Mucosa of rectum (tissue), 2 donors: ENCODE measurements around the gene CYP4V2.
"Not testable (repeated sequence)": the region's sequence is repeated elsewhere in the genome, so short reads cannot be mapped to it uniquely, and the experiment has no call there.

Experiments
- H3K27ac ChIP-seq, 2 donors: one replicate each; pipeline ENCODE4 v1.7.0; 2013; ENCODE audit warnings: inconsistent platforms in 2 of 2, low read depth in 2 of 2, low read length in 2 of 2
- H3K27me3 ChIP-seq, 2 donors: one replicate each; pipeline ENCODE4 v1.7.0; 2013; ENCODE audit warnings: low read length in 2 of 2; ENCODE audit not compliant: control insufficient read depth in 2 of 2, insufficient read depth in 2 of 2
- H3K36me3 ChIP-seq, 2 donors: one replicate each; pipeline ENCODE4 v1.7.0; 2013; ENCODE audit warnings: low read length in 2 of 2; ENCODE audit not compliant: control insufficient read depth in 2 of 2, insufficient read depth in 2 of 2
- H3K4me1 ChIP-seq, 2 donors: one replicate each; pipeline ENCODE4 v1.7.0; 2013; ENCODE audit warnings: low read length in 2 of 2, mild to moderate bottlenecking in 1 of 2; ENCODE audit not compliant: control insufficient read depth in 2 of 2, insufficient read depth in 2 of 2
- H3K4me3 ChIP-seq, 2 donors: one replicate each; pipeline ENCODE4 v1.7.0; 2013; ENCODE audit warnings: low read length in 2 of 2
- H3K9ac ChIP-seq, 2 donors: one replicate each; pipeline ENCODE4 v1.7.0; 2013; ENCODE audit warnings: low read length in 2 of 2, low read depth in 1 of 2, mild to moderate bottlenecking in 1 of 2
- H3K9me3 ChIP-seq, 2 donors: one replicate each; pipeline ENCODE4 v1.7.0; 2013; ENCODE audit warnings: low read length in 2 of 2; ENCODE audit not compliant: control insufficient read depth in 2 of 2
- donor health status: healthy.
- donor health status: Normal muscosa, but diverticular disease.

Gene CYP4V2

GRCh38 chr4:186247062-186247752 lies 55.8 kb downstream of the CYP4V2 start:
- H3K27me3 ChIP-seq, H3K36me3 ChIP-seq, H3K9ac ChIP-seq, H3K27ac ChIP-seq, H3K4me1 ChIP-seq, H3K4me3 ChIP-seq, H3K9me3 ChIP-seq: not testable (repeated sequence)

DNA sequence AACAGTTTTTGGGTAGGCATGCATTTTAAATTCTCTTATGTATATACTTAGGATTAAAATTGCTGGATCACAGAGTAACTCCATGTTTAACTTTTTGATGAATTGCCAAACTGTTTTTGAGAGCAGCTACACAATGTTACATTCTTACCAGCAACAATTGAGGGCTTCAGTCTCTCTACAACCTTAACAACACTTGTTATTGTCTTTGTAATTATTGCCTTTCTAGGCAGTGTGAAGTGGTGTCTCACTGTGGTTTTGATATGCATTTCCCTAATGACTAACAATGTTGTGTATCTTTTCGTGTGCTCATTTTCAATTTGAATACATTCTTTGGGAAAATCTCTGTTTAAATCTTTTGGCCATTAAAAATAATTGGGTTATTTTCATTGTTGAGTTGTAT lies 57.3 kb downstream of the CYP4V2 start:
- H3K27ac ChIP-seq, result no peak overlapping the region
- H3K27me3 ChIP-seq, result no peaks in the 10 kb centered on the region
- H3K4me3 ChIP-seq, result no peak overlapping the region
- H3K36me3 ChIP-seq, result no peaks in the 10 kb centered on the region
- no peaks in the 10 kb centered on the region for H3K4me1 ChIP-seq
- H3K9me3 ChIP-seq, result no peaks in the 10 kb centered on the region
- H3K9ac ChIP-seq, result no peak overlapping the region

- Histone ChIP-seq H3K27ac (no peak overlapping the region), H3K9me3 (no peaks in the 10 kb centered on the region), H3K36me3 (no peaks in the 10 kb centered on the region), H3K27me3 (no peaks in the 10 kb centered on the region), H3K4me3 (no peak overlapping the region), H3K9ac (no peak overlapping the region), H3K4me1 (no peaks in the 10 kb centered on the region)
Measured at GRCh38 chr4:186249785-186250754, 58.7 kb downstream of the CYP4V2 start.

DNA sequence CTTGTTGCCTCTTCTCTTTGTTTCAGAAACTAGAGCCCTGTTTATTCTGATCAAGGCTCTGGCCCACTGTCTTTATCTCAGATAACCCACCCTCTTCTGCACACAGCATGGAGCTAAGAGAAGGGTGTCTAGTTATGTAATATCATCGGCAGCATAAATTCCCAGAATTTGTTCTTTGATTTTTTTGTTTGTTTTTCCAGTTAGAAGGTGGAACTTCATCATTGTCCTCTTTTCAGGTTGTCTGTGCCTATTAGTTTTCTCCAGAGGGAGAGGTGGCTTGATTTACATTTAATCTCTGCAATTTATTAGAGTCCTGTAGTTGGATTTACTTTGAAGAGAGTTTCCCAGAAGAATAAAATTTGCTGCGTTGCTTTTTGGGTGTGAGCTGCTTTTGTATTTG lies 59.4 kb downstream of the CYP4V2 start:
- Histone ChIP-seq H3K4me1 (no peaks in the 10 kb centered on the region), H3K27ac (no peak overlapping the region), H3K36me3 (no peaks in the 10 kb centered on the region), H3K9ac (no peak overlapping the region), H3K27me3 (no peaks in the 10 kb centered on the region), H3K4me3 (no peak overlapping the region), H3K9me3 (no peaks in the 10 kb centered on the region)

DNA sequence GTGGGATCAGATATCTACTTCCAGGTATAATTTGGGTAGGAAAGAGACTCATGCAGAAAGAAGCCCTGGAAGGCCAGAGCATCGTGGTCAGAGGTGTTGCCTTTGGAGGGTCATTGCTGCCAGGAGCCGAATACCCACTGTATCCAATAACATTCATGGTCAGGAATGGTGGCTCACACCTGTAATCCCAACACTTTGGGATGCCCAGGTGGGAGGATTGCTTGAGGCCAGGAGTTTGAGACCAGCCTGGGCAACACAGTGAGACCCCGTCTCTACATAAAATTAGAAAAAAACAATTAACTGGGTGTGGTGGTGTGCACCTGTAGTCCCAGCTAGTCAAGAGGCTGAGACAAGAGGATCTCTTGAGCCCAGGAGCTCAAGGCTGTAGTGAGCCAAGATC lies 63.8 kb downstream of the CYP4V2 start:
- Histone ChIP-seq H3K27ac (no peak overlapping the region), H3K9ac (no peak overlapping the region), H3K27me3 (no peaks in the 10 kb centered on the region), H3K4me3 (no peak overlapping the region), H3K36me3 (no peaks in the 10 kb centered on the region), H3K4me1 (no peaks in the 10 kb centered on the region), H3K9me3 (no peaks in the 10 kb centered on the region)

GRCh38 chr4:186258216-186258811 lies 66.9 kb downstream of the CYP4V2 start:
- H3K36me3 ChIP-seq, result no peaks in the 10 kb centered on the region
- no peak overlapping the region for H3K4me3 ChIP-seq
- no peaks in the 10 kb centered on the region for H3K9me3 ChIP-seq
- no peak overlapping the region for H3K9ac ChIP-seq
- H3K27me3 ChIP-seq, result no peaks in the 10 kb centered on the region
- no peaks in the 10 kb centered on the region for H3K4me1 ChIP-seq
- no peak overlapping the region for H3K27ac ChIP-seq

DNA sequence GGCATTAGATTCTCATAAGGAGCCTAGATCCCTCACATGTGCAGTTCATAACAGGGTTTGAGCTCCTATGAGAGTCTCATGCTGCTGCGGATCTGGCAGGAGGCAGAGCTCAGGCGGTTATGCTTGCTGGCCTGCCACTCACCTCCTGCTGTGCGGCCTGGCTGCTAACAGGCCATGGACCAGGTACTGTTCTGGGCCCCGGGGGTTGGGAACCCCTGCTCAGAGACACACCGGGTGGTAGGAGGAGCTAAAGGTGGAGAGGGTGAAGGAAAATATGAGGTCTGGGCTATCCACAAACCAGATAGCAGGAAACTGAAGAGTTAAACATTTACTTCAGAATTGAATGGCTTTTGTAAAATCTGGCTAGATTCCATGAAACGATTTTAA lies 68.7 kb downstream of the CYP4V2 start:
- H3K36me3 ChIP-seq, result no peaks in the 10 kb centered on the region
- H3K27ac ChIP-seq, result no peak overlapping the region
- H3K27me3 ChIP-seq, result peaks cover 0 to 3% of the 10 kb centered on the region in 2 donors
- H3K4me1 ChIP-seq, result no peaks in the 10 kb centered on the region
- H3K4me3 ChIP-seq, result no peak overlapping the region
- H3K9ac ChIP-seq, result no peak overlapping the region
- H3K9me3 ChIP-seq, result no peaks in the 10 kb centered on the region
